Bronchial epithelial cell (primary cell): ENCODE measurements around the gene MMD. TPM values are rescaled to one million over a fixed set of nuclear protein-coding genes. Genes with fewer than 3 reads are reported as not detected.
"Not testable (repeated sequence)": the region's sequence is repeated elsewhere in the genome, so short reads cannot be mapped to it uniquely, and the experiment has no call there.

Experiments used
- DNase-seq: peaks from one replicate; pipeline ENCODE4 v3.0.0-alpha.2; 2010; ENCODE audit warnings: low read depth
- FAIRE-seq: peaks from 2 replicates; lab custom pipeline; 2011; peaks lifted over from hg19 to GRCh38; lab: Jason Lieb, UNC
- H3K27me3 ChIP-seq: 2 replicates; pipeline ENCODE4 v1.5.1; 2011; ENCODE audit warnings: low read length; ENCODE audit not compliant: control insufficient read depth, insufficient read depth
- H3K36me3 ChIP-seq: 2 replicates; pipeline ENCODE4 v1.5.1; 2011; ENCODE audit warnings: low read length; ENCODE audit not compliant: control insufficient read depth, insufficient read depth
- H3K4me3 ChIP-seq: 2 replicates; pipeline ENCODE4 v1.5.1; 2011; ENCODE audit warnings: mild to moderate bottlenecking, low read depth, low read length, control low read depth
- total RNA-seq: library from RNA; depleted of rRNA; stranded (reverse); fragments of >200 nt; gene quantifications from 2 replicates; pipeline ENCODE4 v1.2.1, GENCODE V29; 2014
- TF ChIP-seq, protein P1 (sequence below): IDR thresholded peaks from 2 replicates; pipeline ENCODE4 v1.5.1; 2011; ENCODE audit warnings: mild to moderate bottlenecking, moderate library complexity, low read length, control low read depth, inconsistent platforms; ENCODE audit not compliant: insufficient read depth, severe bottlenecking

MMD gene
- total RNA-seq, 1 donor from 2014 or later: 6.3 TPM

DNA sequence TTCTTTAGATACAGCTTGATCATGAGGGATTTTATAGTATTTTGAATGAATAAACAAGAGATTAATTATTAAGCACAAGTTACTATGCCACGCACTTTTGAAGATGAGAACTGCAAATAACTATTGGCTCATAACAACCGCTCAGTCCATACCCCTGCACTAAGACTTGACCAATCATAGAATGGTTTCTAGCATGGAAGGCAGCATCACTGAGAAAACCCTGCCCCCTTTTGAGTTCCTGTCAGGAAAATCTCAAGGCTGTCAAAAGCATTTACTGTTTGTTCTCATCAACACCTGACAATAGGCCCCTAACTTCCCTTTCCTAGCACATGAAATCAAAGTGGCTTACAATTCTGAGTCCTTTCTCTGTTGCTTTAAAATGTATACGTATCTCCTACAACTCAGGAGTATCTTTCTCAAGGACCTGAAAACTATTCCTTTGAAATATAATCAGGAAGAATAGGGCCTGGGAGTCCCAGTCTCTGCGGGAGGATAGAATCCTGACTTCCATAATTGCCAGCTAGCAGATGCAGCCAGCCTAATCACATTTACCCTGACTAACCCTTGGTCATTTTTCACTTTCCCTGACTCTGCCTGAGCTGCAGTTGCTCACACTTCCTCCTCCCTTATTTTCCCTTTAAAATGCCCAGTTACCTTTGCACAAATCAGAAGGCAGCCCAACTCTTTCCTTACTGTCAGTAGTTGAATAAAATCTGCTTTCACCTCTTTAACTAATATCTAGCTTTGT, 9.1 kb upstream of the MMD start:
- DNase-seq: peak; percentile 63

DNA sequence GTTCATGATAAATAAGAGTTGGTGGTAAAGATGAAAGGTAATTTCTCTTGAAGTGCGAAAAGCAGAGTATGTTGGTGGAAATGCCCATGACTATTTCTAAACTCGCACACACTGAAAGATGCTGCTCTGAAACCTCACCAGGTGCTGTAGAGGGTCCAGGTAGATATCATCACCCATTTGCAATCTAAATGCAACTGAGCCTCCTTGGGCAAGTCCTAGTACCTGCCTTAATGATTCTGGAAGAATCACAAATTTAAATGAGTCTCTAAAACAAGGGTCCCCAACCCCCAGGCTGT, 5.9 kb upstream of the MMD start:
- TF ChIP-seq, protein P1, sequence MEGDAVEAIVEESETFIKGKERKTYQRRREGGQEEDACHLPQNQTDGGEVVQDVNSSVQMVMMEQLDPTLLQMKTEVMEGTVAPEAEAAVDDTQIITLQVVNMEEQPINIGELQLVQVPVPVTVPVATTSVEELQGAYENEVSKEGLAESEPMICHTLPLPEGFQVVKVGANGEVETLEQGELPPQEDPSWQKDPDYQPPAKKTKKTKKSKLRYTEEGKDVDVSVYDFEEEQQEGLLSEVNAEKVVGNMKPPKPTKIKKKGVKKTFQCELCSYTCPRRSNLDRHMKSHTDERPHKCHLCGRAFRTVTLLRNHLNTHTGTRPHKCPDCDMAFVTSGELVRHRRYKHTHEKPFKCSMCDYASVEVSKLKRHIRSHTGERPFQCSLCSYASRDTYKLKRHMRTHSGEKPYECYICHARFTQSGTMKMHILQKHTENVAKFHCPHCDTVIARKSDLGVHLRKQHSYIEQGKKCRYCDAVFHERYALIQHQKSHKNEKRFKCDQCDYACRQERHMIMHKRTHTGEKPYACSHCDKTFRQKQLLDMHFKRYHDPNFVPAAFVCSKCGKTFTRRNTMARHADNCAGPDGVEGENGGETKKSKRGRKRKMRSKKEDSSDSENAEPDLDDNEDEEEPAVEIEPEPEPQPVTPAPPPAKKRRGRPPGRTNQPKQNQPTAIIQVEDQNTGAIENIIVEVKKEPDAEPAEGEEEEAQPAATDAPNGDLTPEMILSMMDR: no peak
- peaks cover 5% of the 10 kb centered on the region for H3K27me3 ChIP-seq
- FAIRE-seq: no peak
- no peak for DNase-seq
- no peaks in the 10 kb centered on the region for H3K36me3 ChIP-seq
- no peak overlapping the region for H3K4me3 ChIP-seq

More for the DNA sequence above, 9.1 kb upstream of the MMD start:
- TF ChIP-seq, protein P1: no peak
- FAIRE-seq: no peak
- Histone ChIP-seq H3K4me3 (no peak overlapping the region), H3K27me3 (no peaks in the 10 kb centered on the region), H3K36me3 (no peaks in the 10 kb centered on the region)

DNA sequence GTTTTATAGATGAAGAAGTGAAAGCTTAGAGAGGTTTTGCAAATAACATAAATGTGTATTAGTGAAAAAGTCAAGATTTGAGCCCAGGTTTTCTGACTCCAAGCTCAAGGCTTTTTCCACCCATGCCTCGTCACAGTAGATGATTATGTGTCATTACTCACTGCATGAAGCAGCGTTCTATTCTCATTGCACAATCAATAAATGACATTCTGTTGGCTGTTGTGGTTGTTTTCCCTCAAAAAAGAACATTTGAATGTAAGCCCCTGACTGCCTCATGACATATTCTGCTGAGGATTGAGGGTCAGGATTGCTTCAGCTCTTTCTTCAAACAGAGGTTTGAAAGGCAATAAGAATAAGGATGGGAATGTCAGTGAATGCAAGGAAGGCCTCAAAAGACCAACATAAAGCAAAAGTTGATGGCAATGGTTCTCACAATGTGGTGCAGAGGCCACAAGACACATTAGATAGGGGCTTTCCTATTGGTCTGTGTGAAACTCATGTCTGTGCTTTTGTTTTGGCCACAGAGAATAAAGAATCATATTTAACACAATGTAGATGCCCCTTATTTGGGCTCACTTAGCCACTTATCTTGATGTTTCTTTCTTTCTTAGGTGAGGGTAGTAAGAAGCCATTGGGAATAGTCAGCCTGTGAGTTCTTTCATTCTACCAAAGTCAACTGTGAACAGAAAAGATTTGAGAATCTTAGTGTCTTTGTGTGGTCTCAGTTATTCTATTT, 5.4 kb upstream of the MMD start:
- peaks cover 5% of the 10 kb centered on the region for H3K27me3 ChIP-seq
- no peak overlapping the region for H3K4me3 ChIP-seq
- FAIRE-seq (no peak), DNase-seq (peak; percentile 54)
- TF ChIP-seq, protein P1: no peak
- no peaks in the 10 kb centered on the region for H3K36me3 ChIP-seq

DNA sequence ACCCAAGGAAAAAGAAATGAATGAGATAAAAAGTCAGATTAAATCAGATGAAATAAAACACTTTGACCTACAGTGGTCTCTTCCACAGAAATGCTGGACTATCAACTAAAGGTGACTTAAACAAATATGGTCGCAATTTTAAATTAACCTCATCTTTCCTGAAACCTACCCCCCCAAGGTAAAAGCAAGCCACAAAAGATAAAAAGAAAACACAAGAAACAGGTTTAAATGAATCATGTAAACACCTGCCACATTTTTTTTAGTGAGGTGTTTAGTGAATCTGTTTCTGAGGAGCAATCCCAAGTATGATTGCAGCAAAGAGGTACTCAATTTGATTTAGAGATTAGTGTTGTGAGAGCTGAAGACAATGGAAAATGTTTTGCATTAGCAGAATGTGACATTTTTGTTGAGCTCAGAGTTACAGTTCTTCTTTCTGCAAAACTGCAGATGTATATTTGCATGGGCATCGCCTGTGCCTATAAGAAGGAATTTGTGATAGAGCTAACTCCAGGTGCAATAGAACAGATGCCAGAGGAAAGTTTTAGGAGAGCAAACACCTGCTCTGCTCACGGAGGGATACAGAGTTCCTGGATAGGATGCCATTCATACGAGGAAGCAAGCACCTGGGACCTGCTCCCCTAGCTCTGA, 3.4 kb upstream of the MMD start:
- TF ChIP-seq, protein P1: no peak
- Histone ChIP-seq H3K4me3 (no peak overlapping the region), H3K36me3 (no peaks in the 10 kb centered on the region), H3K27me3 (peaks cover 5% of the 10 kb centered on the region)
- DNase-seq: no peak
- no peak for FAIRE-seq

DNA sequence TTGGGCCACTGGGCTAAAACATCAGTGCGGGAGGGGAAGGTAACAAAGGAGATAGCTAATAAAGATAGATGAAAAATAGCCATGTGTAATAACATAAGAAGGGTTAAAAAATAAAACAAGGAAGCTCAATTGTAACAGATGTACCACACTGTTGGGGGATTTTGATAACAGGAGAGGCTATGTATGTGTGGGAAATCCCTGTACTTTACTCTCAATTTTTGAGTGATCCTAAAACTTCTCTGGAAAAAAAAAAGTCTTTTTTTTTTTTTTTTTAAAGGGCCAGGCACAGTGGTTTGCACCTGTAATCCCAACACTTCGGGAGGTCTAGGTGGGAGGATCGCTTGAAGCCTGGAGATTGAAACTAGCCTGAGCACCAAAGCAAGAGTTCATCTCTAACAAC, 1.9 kb upstream of the MMD start:
- Histone ChIP-seq H3K27me3 (peaks cover 5% of the 10 kb centered on the region), H3K4me3 (no peak overlapping the region), H3K36me3 (no peaks in the 10 kb centered on the region)
- TF ChIP-seq, protein P1: no peak
- FAIRE-seq: no peak
- DNase-seq: no peak

DNA sequence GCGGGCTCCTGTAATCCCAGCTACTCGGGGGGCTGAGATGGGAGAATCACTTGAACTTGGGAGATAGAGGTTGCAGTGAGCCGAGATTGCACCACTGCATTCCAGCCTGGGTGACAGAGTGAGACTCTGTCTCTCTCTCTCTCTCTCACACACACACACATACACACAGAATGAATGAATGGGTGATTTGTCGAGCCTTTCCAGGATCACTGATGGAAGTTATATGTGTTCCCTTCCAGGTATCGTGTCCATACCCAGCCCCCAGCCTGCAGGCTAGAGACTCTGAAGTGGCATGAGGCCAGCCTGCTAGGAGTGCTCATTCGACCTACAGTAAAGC, 1.2 kb upstream of the MMD start:
- not testable (repeated sequence) for H3K36me3 ChIP-seq, H3K4me3 ChIP-seq, FAIRE-seq, DNase-seq, H3K27me3 ChIP-seq
